ENCODE results near the gene DAPK3. TPM values are rescaled to one million over a fixed set of nuclear protein-coding genes. Genes with fewer than 3 reads are reported as not detected.

Gene DAPK3
- polyA plus RNA-seq, 1 donor from 2014 or later = 34.7 TPM

DNA sequence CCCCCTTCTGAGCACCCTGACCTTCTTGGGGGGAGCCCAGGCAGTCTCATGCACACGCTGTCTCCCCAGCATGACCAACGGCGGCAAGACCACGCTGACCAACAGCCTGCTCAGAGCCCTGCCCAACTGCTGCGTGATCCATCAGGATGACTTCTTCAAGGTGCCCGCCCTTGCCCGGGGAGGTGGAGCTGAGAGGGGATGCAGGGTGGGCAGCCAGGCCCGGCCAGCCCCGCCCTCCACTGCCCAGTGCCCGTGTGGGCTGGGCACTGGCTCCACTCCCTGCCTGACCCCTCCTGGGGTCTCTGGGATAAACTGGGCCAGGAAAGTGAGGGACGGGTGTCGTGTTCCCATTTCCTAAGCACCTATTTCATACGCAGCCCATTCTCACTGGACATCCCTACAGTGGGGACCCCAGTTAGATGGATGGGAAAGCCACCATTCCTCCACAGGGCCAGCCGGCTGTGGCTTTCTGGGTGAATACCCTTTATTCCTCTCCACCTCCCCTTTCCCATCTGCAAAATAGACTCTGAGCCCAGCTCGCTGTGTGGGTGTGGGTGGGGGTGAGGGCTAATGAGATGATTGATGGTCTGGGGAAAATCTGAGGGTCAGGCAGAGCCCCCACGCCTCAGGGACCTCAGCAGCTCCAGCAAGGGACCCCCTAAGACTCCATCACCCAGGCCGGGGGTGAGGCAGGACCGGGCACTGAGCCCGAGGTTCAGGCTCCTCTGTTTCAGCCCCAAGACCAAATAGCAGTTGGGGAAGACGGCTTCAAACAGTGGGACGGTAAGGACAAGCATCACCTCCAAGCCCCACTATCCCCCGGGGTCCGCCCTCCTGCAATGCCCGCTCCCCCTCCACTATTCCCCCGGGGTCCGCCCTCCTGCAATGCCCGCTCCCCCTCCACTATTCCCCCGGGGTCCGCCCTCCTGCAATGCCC lies 34.1 kb downstream of the DAPK3 start:
- H3K4me3 Mint-ChIP-seq = no peak overlapping the region
- no peak overlapping the region for H3K27ac Mint-ChIP-seq
- H3K36me3 Mint-ChIP-seq = no peaks in the 10 kb centered on the region
- no peaks in the 10 kb centered on the region for H3K4me1 Mint-ChIP-seq
- H3K27me3 Mint-ChIP-seq = peaks cover 14% of the 10 kb centered on the region
- no peaks in the 10 kb centered on the region for H3K9me3 Mint-ChIP-seq

- H3K4me1 Mint-ChIP-seq = no peaks in the 10 kb centered on the region
- no peak within 1 kb of the TSS for H3K27ac Mint-ChIP-seq
- no peaks in the 10 kb centered on the region for H3K36me3 Mint-ChIP-seq
- no peaks in the 10 kb centered on the region for H3K9me3 Mint-ChIP-seq
- no peak within 1 kb of the TSS for H3K4me3 Mint-ChIP-seq
- H3K27me3 Mint-ChIP-seq = peaks cover 23% of the 10 kb centered on the region
These were observed 37.7 kb downstream of the DAPK3 start, which contains the start of gene NMRK2 for GRCh38 chr19:3932931-3933810. Gene NMRK2 (plus strand): TSS chr19:3933069. CDS start chr19:3933672, 603 bp downstream.

DNA sequence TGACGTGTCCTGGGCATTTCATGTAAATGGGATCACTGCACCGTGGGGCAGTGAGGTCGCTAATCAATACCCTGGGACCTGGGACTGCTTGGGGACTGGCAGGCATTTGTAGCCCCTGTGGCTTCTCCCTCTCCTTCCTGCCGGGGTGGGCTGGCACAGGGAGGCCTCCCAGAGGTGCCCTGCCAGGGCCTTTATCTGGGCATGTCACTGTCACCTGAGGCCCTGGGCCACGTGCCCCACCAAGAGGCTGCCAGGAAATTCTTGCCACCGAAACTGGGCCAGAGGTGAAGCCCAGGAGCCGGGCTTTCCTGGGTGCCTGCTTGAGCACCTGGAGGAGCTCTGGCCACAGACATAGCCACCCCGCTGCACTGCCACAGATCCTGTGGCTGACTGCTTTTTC lies 39.9 kb downstream of the DAPK3 start:
- H3K27ac Mint-ChIP-seq = no peak overlapping the region
- no peaks in the 10 kb centered on the region for H3K9me3 Mint-ChIP-seq
- H3K4me1 Mint-ChIP-seq = no peaks in the 10 kb centered on the region
- H3K36me3 Mint-ChIP-seq = no peaks in the 10 kb centered on the region
- peaks cover 23% of the 10 kb centered on the region for H3K27me3 Mint-ChIP-seq
- H3K4me3 Mint-ChIP-seq = no peak overlapping the region

DNA sequence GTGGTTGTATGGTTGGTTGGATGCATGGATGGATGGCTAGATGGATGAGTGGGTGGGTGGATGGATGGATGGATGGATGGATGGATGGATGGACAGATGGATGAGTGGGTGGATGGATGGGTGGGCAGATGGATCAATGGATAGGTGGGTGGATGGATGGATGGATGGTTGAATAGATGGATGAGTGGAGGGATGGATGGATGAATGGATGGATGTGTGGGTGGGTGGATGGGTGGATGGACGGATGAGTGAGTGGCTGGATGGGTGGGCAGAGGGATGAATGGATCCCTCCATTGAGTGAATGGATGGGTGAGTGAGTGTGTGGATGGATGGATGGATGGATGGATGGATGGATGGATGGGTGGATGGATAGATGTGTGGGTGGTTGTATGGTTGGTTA lies 47.0 kb downstream of the DAPK3 start:
- Mint-ChIP-seq H3K4me1 (no peaks in the 10 kb centered on the region), H3K27me3 (peaks cover 3% of the 10 kb centered on the region), H3K36me3 (no peaks in the 10 kb centered on the region), H3K27ac (no peak overlapping the region), H3K9me3 (peaks cover 4 to 9% (median 7%) of the 10 kb centered on the region in 3 donors), H3K4me3 (no peak overlapping the region)

DNA sequence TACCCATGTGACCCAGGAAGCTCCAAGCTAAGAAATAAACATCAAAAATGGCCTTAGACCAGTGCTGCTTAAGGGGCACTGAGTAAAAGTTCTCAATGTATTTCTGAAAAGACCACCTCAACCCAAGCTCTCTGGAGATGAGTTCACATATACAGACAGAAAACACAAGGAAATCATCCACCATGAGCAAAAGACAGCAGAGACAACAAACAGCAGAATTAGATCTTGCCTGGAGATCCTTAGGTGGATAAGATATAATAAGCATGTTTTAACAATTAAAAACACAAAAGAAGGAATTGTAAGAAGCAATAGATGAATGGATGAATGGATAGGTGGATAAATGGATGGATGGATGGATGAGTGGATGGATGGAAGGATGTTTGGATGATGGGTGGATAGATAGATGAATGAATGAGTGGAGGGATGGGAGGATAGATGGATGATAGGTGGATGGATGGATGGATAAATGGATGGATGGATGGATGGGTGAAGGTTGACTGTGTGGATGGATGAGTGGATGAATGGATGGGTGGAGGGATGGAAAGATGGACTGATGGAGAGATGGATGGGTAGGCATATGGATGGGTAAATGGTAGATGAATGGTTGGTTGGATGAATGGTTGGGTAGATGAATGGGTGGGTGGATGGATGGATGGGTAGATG lies 47.7 kb downstream of the DAPK3 start:
- Mint-ChIP-seq H3K4me1 (no peaks in the 10 kb centered on the region), H3K36me3 (no peaks in the 10 kb centered on the region), H3K27ac (no peak overlapping the region), H3K4me3 (peak overlapping the region in 1 of 4 donors; percentile 2), H3K9me3 (peaks cover 4 to 9% (median 7%) of the 10 kb centered on the region in 3 donors), H3K27me3 (peaks cover 2% of the 10 kb centered on the region)

GRCh38 chr19:3919793-3920192 lies 51.1 kb downstream of the DAPK3 start:
- H3K27me3 Mint-ChIP-seq = peaks cover 7% of the 10 kb centered on the region
- H3K9me3 Mint-ChIP-seq = peaks cover 7 to 11% (median 8%) of the 10 kb centered on the region in 3 donors
- H3K36me3 Mint-ChIP-seq = no peaks in the 10 kb centered on the region
- no peak overlapping the region for H3K27ac Mint-ChIP-seq
- H3K4me3 Mint-ChIP-seq = no peak overlapping the region
- peaks cover 0 to 4% (median 0%) of the 10 kb centered on the region in 3 donors for H3K4me1 Mint-ChIP-seq

DNA sequence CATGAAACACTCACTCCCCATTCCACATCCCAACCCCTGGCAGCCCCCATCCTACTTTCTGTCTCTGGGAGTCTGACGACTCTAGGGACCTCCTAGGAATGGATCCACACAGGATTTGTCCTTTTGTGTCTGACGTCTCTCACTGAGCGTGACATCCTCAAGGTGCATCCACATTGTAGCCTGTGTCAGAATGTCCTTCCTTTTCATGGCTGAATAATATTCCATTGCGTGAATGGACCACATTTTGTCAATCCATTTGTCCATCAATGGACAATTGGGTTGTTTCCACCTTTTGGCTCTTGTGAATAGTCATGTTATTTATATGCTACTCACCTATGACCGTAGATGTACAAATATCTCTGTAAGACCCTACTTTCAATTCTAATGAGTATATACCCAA lies 54.9 kb downstream of the DAPK3 start:
- peaks cover 2% of the 10 kb centered on the region for H3K36me3 Mint-ChIP-seq
- H3K27ac Mint-ChIP-seq = no peak overlapping the region
- peaks cover 0 to 4% (median 0%) of the 10 kb centered on the region in 3 donors for H3K4me1 Mint-ChIP-seq
- H3K27me3 Mint-ChIP-seq = peaks cover 7% of the 10 kb centered on the region
- peaks cover 2 to 4% (median 4%) of the 10 kb centered on the region in 3 donors for H3K9me3 Mint-ChIP-seq
- H3K4me3 Mint-ChIP-seq = no peak overlapping the region

DNA sequence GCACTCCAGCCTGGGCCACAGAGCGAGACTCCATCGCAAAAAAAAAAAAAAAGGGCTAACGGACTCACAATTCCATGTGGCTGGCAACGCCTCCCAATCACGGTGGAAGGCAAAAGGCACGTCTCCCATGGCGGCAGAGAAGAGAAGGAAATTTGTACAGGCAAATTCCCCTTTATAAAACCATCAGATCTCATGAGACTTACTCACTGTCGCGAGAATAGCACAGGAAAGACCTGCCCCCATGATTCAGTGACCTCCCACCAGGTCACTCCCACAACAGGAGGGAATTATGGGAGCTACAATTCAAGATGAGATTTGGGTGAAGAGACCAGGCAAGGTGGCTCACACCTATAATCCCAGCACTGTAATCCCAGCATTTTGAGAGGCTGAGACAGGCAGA lies 56.7 kb downstream of the DAPK3 start:
- H3K4me3 Mint-ChIP-seq = no peak overlapping the region
- peaks cover 4 to 5% (median 4%) of the 10 kb centered on the region in 3 donors for H3K9me3 Mint-ChIP-seq
- peaks cover 0 to 4% (median 0%) of the 10 kb centered on the region in 3 donors for H3K4me1 Mint-ChIP-seq
- H3K27me3 Mint-ChIP-seq = peaks cover 7% of the 10 kb centered on the region
- H3K27ac Mint-ChIP-seq = no peak overlapping the region
- peaks cover 4% of the 10 kb centered on the region for H3K36me3 Mint-ChIP-seq

DNA sequence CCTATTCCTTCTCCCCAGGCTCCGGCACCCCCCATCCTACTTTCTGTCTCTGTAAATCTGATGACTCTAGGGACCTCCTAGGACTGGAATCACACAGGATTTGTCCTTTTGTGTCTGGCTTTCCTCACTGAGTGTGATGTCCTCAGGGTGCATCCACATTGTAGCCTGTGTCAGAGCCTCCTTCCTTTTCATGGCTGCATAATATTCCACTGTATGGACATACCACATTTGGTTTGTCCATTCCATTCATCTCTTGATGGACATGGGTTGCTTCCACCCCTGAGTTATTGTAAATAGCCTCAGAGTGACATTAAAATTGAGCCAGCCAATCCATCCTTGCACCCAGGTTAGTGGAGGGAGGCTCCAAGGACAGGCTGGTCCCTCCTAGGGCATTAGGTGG lies 60.8 kb downstream of the DAPK3 start:
- Mint-ChIP-seq H3K4me3 (no peak overlapping the region), H3K27ac (no peak overlapping the region), H3K9me3 (peaks cover 0 to 6% (median 0%) of the 10 kb centered on the region in 3 donors), H3K27me3 (no peaks in the 10 kb centered on the region), H3K4me1 (no peaks in the 10 kb centered on the region), H3K36me3 (peaks cover 4% of the 10 kb centered on the region)

Other genes with a start within 250 kb of the DAPK3 start
- 36.9 TPM for gene APBA3, start 209.4 kb downstream of the DAPK3 start, polyA plus RNA-seq
- gene MRPL54, start 208.4 kb downstream of the DAPK3 start, polyA plus RNA-seq = 138 TPM
- not detected for gene RAX2, start 198.9 kb downstream of the DAPK3 start, polyA plus RNA-seq
- 5.9 TPM for gene MATK, start 184.7 kb downstream of the DAPK3 start, polyA plus RNA-seq
- gene ZFR2, start 102.1 kb downstream of the DAPK3 start, polyA plus RNA-seq = 0.38 TPM
- gene ATCAY, start 90.4 kb downstream of the DAPK3 start, polyA plus RNA-seq = not detected
- gene NMRK2, start 38.0 kb downstream of the DAPK3 start, polyA plus RNA-seq = not detected
- 1,056 TPM for gene EEF2, start 14.4 kb upstream of the DAPK3 start, polyA plus RNA-seq
- 8.9 TPM for gene PIAS4, start 36.6 kb upstream of the DAPK3 start, polyA plus RNA-seq
- gene ZBTB7A, start 95.8 kb upstream of the DAPK3 start, polyA plus RNA-seq = 75.7 TPM
- 69.1 TPM for gene MAP2K2, start 153.0 kb upstream of the DAPK3 start, polyA plus RNA-seq
- gene CREB3L3, start 182.5 kb upstream of the DAPK3 start, polyA plus RNA-seq = not detected
- 4.8 TPM for gene SIRT6, start 211.5 kb upstream of the DAPK3 start, polyA plus RNA-seq
- gene ANKRD24, start 211.6 kb upstream of the DAPK3 start, polyA plus RNA-seq = not detected